Measurements from ENCODE around the gene MIPOL1. TPM values are rescaled to one million over a fixed set of nuclear protein-coding genes. Genes with fewer than 3 reads are reported as not detected.

Gene MIPOL1
- total and polyA plus RNA-seq, 2 of the 4 experiments (the other 2 are of a cell fraction): 2.7 to 5.9 TPM

DNA sequence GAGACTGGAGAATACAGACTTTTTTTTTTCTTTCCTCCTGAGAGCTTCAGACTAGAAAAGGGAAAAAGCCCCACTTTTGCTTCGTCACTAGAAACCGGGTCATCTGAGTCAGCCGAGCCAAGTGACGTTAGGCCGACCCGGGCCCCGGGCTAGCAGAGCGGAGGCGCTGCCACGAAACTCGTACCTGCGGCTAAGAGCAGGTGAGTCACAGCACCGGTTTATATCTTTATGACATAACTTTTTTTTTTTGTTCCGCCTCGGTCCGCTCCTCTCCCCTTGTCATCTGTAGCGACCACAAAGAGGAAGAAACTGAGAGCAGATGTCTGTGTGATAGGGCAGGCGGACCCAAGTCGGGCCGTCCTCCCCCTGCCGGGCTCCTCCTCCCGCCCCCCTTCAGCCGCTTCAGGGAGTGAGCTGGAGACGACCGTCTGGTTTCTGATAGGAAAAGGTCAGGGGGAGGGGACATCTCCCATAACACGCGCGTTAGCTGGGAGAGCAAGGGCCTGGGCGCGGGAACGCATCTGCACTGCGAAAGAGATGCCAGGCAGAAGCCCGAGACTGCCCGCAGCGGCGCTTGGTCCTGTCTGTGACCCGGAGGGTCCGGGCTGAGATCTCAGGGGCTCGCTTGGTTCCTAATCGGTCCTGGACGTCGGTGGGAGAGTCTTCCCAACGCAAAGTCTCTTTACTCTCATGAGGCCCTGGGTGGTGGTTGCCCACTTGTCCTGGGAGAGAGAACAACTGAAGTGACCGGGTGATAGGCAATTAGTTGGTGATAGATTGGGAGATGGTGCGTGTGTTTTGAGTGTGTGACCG is 398.3 kb downstream of the MIPOL1 start (continued):
- TF ChIP-seq FOS (IDR thresholded peaks at IDR 0.05; ENCODE audit: low read depth, low read length) (0 out of 2 replicates have a peak, but pooled peaks have one; percentile 8), SMC3 (IDR thresholded peaks at IDR 0.05; ENCODE audit: low read depth, low read length) (no peak), RAD21 (IDR thresholded peaks at IDR 0.05; ENCODE audit: low read length) (no peak), MXI1 (IDR thresholded peaks at IDR 0.05; ENCODE audit: borderline replicate concordance, low read depth, low read length) (no peak), ELK1 (IDR thresholded peaks at IDR 0.05; ENCODE audit: borderline replicate concordance, low read depth, low read length) (no peak)
